Measurements from ENCODE around the gene JUN. TPM values are rescaled to one million over a fixed set of nuclear protein-coding genes. Genes with fewer than 3 reads are reported as not detected.
A peak's percentile ranks its signal among the peaks of the same experiment; 100 is the strongest.

The JUN gene
- total and polyA plus RNA-seq, 2 of the 13 experiments (the other 11 are each of a cell fraction or from before 2014, with no cell fraction given) = 18.2 to 22.3 TPM

GRCh38 chr1:58809325-58810010 is 25.6 kb upstream of the JUN start (continued):
- TF ChIP-seq SRF (IDR thresholded peaks at IDR 0.05; ENCODE audit: low read depth, low read length) (no peak), RCOR2 (CRISPR knock-in tag; IDR thresholded peaks at IDR 0.05) (peak; percentile 33; the same call in 1 of the 2 replicates), BATF2 (CRISPR knock-in tag; IDR thresholded peaks at IDR 0.05) (no peak), CEBPB (IDR thresholded peaks at IDR 0.05; ENCODE audit: borderline replicate concordance, low read depth, low read length) (peak; percentile 61), ZNF101 (CRISPR knock-in tag; IDR thresholded peaks at IDR 0.05; ENCODE audit: borderline replicate concordance, low read depth) (no peak), ZNF503 (CRISPR knock-in tag; IDR thresholded peaks at IDR 0.05) (0 out of 2 replicates have a peak, but pooled peaks have one; percentile 36), GATAD2A (CRISPR knock-in tag; IDR thresholded peaks at IDR 0.05) (peak; percentile 66), CREM (IDR thresholded peaks at IDR 0.05) (peak; percentile 14; the same call in 1 of the 2 replicates), CREM (CRISPR knock-in tag; IDR thresholded peaks at IDR 0.05) (no peak), PHF21A (CRISPR knock-in tag; IDR thresholded peaks at IDR 0.05) (peak; percentile 45; the same call in 1 of the 2 replicates), ZMYM3 (CRISPR knock-in tag; IDR thresholded peaks at IDR 0.05) (peak; percentile 33; the same call in 1 of the 2 replicates), ZNF264 (CRISPR knock-in tag; IDR thresholded peaks at IDR 0.05) (0 out of 2 replicates have a peak, but pooled peaks have one; percentile 33), ZEB1 (IDR thresholded peaks at IDR 0.05; ENCODE audit: insufficient replicate concordance, low read depth) (no peak), ISL2 (CRISPR knock-in tag; IDR thresholded peaks at IDR 0.05) (peak; percentile 48; the same call in 1 of the 2 replicates), ELF3 (CRISPR knock-in tag; IDR thresholded peaks at IDR 0.05) (peak; percentile 46; the same call in 1 of the 2 replicates), ZNF362 (CRISPR knock-in tag; IDR thresholded peaks at IDR 0.05; ENCODE audit: borderline replicate concordance) (peak; percentile 22; the same call in 1 of the 2 replicates), SALL1 (CRISPR knock-in tag; IDR thresholded peaks at IDR 0.05) (peak; percentile 36; the same call in 1 of the 2 replicates), ARID5B (CRISPR knock-in tag; IDR thresholded peaks at IDR 0.05) (0 out of 2 replicates have a peak, but pooled peaks have one; percentile 33), FOXP4 (CRISPR knock-in tag; IDR thresholded peaks at IDR 0.05) (peak; percentile 26; the same call in 1 of the 2 replicates), MED1 (CRISPR knock-in tag; IDR thresholded peaks at IDR 0.05) (peak; percentile 41; the same call in 1 of the 2 replicates)

All from HepG2 (cell line).